Measurements from ENCODE around the gene PINLYP.

PINLYP gene

DNA sequence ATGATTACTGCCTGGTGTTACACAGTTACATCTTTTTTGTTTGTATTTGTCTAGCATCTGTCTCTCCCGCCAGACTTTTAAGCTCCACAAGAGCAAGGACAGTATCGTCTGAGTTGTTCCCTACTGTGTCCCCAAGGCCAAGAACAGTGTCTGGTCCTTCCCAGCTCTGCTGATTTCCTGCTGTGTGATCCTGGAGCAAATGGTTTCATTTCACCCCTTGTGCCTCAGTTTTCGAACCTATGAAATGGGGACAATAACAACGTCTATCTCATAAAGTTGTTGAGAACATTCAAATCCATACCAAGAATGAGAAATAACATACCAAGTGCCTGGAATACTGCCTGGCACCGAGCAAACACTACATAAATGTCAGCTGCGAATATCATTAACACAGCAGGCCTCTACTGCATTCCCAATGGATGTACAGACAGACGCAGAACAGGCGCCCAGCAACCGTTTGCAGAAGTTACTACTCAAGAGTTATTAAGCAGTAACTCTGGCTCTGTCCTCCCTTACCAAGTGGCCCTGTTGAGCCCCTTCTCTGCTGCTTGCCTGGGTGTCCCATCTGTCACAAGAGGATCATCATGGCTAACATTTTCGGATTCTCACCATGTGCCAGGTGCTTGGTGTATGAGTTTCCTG is 11.7 kb upstream of the PINLYP start:
- no peaks in the 10 kb centered on the region for H3K36me3 ChIP-seq (ENCODE audit: insufficient read depth)
- H3K27ac ChIP-seq, result no peak overlapping the region
- TF ChIP-seq, protein P1, sequence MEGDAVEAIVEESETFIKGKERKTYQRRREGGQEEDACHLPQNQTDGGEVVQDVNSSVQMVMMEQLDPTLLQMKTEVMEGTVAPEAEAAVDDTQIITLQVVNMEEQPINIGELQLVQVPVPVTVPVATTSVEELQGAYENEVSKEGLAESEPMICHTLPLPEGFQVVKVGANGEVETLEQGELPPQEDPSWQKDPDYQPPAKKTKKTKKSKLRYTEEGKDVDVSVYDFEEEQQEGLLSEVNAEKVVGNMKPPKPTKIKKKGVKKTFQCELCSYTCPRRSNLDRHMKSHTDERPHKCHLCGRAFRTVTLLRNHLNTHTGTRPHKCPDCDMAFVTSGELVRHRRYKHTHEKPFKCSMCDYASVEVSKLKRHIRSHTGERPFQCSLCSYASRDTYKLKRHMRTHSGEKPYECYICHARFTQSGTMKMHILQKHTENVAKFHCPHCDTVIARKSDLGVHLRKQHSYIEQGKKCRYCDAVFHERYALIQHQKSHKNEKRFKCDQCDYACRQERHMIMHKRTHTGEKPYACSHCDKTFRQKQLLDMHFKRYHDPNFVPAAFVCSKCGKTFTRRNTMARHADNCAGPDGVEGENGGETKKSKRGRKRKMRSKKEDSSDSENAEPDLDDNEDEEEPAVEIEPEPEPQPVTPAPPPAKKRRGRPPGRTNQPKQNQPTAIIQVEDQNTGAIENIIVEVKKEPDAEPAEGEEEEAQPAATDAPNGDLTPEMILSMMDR (conservative IDR thresholded peaks at IDR 0.05; ENCODE audit: low read depth, low read length), result no peak
- H3K4me1 ChIP-seq (ENCODE audit: low read depth, poor library complexity, severe bottlenecking), result no peaks in the 10 kb centered on the region
- H2AFZ ChIP-seq (ENCODE audit: low read depth), result no peak overlapping the region
- H3K9ac ChIP-seq, result no peak overlapping the region
- H3K4me2 ChIP-seq, result no peak overlapping the region
- no peaks in the 10 kb centered on the region for H3K79me2 ChIP-seq (ENCODE audit: insufficient read depth, low read depth)
- H3K4me3 ChIP-seq (IDR thresholded peaks at IDR 0.05; ENCODE audit: insufficient read depth, low read depth, low read length), result no peak overlapping the region
- H4K20me1 ChIP-seq (ENCODE audit: insufficient read depth), result no peaks in the 10 kb centered on the region
- no peaks in the 10 kb centered on the region for H3K27me3 ChIP-seq (ENCODE audit: insufficient read depth, low read depth)

DNA sequence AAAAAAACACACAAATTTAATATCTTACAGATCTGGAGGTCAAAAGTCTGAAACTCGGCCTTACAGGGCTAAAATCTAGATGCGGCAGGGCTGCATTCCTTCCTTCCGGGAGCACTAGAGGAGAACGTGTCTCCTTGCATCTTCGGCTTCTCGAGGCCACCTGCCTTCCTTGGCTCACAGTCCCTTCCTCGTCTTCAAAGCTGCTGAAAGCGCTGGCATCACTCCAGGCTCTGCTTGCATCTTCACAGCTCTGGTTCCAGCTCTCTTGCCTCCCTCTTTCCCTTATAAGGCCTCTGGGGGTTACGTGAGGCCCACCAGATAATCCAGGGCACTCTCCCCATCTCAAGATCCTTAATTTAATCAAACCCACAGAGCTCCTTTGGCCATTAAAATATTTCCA is 10.8 kb upstream of the PINLYP start:
- no peak overlapping the region for H3K27ac ChIP-seq
- H3K4me3 ChIP-seq (IDR thresholded peaks at IDR 0.05; ENCODE audit: insufficient read depth, low read depth, low read length), result no peak overlapping the region
- TF ChIP-seq, protein P1 (conservative IDR thresholded peaks at IDR 0.05; ENCODE audit: low read depth, low read length), result no peak
- peaks cover 3% of the 10 kb centered on the region for H3K4me1 ChIP-seq (ENCODE audit: low read depth, poor library complexity, severe bottlenecking)
- H3K27me3 ChIP-seq (ENCODE audit: insufficient read depth, low read depth), result no peaks in the 10 kb centered on the region
- H3K4me2 ChIP-seq, result no peak overlapping the region
- no peaks in the 10 kb centered on the region for H3K36me3 ChIP-seq (ENCODE audit: insufficient read depth)
- H4K20me1 ChIP-seq (ENCODE audit: insufficient read depth), result no peaks in the 10 kb centered on the region
- H3K9ac ChIP-seq, result no peak overlapping the region
- 0 out of 2 replicates have a peak, but pooled peaks cover 3% of the 10 kb centered on the region for H3K79me2 ChIP-seq (ENCODE audit: insufficient read depth, low read depth)
- H2AFZ ChIP-seq (ENCODE audit: low read depth), result no peak overlapping the region

DNA sequence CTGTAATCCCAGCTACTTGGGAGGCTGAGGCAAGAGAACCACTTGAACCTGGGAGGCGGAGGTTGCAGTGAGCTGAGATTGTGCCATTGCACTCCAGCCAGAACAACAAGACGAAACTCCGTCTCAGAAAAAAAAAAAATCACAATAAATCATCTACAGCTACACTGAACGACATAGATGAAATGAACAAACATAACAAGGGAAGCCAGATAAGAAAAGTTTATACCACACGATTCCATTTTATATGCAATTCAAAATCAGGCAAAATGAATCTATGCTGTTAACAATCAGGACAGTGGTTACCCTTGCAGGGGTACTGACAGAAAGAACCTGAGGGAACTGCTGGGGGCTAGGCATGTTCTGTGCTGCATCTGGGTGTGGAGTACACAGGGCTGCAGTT is 5.9 kb upstream of the PINLYP start:
- peaks cover 17% of the 10 kb centered on the region for H3K4me1 ChIP-seq (ENCODE audit: low read depth, poor library complexity, severe bottlenecking)
- no peak overlapping the region for H3K4me3 ChIP-seq (IDR thresholded peaks at IDR 0.05; ENCODE audit: insufficient read depth, low read depth, low read length)
- no peaks in the 10 kb centered on the region for H3K36me3 ChIP-seq (ENCODE audit: insufficient read depth)
- TF ChIP-seq, protein P1 (conservative IDR thresholded peaks at IDR 0.05; ENCODE audit: low read depth, low read length), result no peak
- H3K79me2 ChIP-seq (ENCODE audit: insufficient read depth, low read depth), result peaks cover 5% of the 10 kb centered on the region; the same call in 1 of the 2 replicates
- H4K20me1 ChIP-seq (ENCODE audit: insufficient read depth), result no peaks in the 10 kb centered on the region
- H3K4me2 ChIP-seq, result no peak overlapping the region; the same call in 1 of the 2 replicates
- no peak overlapping the region for H2AFZ ChIP-seq (ENCODE audit: low read depth)
- H3K27ac ChIP-seq, result peak overlapping the region; percentile 26; the same call in 1 of the 2 replicates
- H3K27me3 ChIP-seq (ENCODE audit: insufficient read depth, low read depth), result no peaks in the 10 kb centered on the region
- no peak overlapping the region for H3K9ac ChIP-seq

DNA sequence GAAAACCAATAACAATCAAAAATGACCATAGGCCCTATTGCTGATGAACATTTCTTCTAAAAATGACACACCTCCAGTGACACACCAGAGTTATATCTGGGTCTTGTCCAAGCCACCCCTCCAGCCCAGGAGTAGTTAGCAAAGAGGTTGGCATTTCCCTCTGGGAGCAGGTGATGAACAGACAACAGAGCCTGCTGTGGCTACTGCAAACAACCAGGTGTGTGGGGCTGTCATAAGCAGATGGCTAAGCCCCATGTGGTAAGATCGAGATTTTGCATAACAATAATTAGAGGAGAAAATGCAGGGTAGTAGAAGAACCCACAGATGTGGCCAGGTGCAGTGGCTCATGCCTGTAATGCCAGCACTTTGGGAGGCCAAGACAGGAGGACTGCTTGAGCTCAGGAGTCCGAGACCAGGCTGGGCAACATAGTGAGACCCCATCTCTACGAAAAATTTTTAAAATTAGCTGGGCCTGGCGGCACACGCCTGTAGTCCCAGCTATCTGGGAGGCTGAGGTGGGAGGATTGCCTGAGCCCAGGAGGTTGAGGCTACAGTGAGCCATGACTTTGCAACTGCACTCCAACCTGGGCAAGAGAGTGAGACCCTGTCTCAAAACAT is 5.3 kb upstream of the PINLYP start:
- H3K79me2 ChIP-seq (ENCODE audit: insufficient read depth, low read depth), result peaks cover 8% of the 10 kb centered on the region; the same call in 1 of the 2 replicates

More for the DNA sequence above, 5.3 kb upstream of the PINLYP start:
- no peaks in the 10 kb centered on the region for H3K36me3 ChIP-seq (ENCODE audit: insufficient read depth)
- no peaks in the 10 kb centered on the region for H3K27me3 ChIP-seq (ENCODE audit: insufficient read depth, low read depth)
- peak overlapping the region; percentile 26; the same call in 1 of the 2 replicates for H3K27ac ChIP-seq
- no peak overlapping the region for H2AFZ ChIP-seq (ENCODE audit: low read depth)
- H3K4me2 ChIP-seq, result no peak overlapping the region; the same call in 1 of the 2 replicates
- H3K9ac ChIP-seq, result no peak overlapping the region
- H3K4me1 ChIP-seq (ENCODE audit: low read depth, poor library complexity, severe bottlenecking), result peaks cover 18% of the 10 kb centered on the region
- no peaks in the 10 kb centered on the region for H4K20me1 ChIP-seq (ENCODE audit: insufficient read depth)
- H3K4me3 ChIP-seq (IDR thresholded peaks at IDR 0.05; ENCODE audit: insufficient read depth, low read depth, low read length), result no peak overlapping the region
- TF ChIP-seq, protein P1 (conservative IDR thresholded peaks at IDR 0.05; ENCODE audit: low read depth, low read length), result no peak

All from KMS-11 (cell line).